GM19025 (cell line): ENCODE data around the gene NSMCE1.
"Not testable (repeated sequence)": the region's sequence is repeated elsewhere in the genome, so short reads cannot be mapped to it uniquely, and the experiment has no call there.

Source experiments
- ATAC-seq: cut with Tn5 transposase; IDR thresholded peaks from one replicate; pipeline ENCODE4 v1.9.1; 2021; ENCODE audit warnings: mild to moderate bottlenecking, low read depth, moderate library complexity; ENCODE audit not compliant: unreplicated experiment

The NSMCE1 gene

DNA sequence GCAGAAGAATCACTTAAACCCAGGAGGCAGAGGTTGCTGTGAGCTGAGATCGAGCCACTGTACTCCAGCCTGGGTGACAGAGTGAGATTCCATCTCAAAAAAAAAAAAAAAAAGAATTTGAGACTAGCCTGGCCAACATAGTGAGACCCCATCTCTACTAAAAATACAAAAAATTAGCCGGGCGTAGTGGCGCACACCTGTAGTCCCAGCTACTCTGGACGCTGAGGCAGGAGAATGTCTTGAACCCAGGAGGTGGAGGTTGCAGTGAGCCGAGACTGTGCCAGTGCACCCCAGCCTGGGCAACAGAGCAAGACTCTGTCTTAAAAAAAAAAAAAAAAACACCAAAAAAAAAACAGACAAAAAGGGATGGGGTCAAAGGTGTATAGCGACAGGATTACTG is 4.1 kb upstream of the NSMCE1 start:
- not testable (repeated sequence) for ATAC-seq

DNA sequence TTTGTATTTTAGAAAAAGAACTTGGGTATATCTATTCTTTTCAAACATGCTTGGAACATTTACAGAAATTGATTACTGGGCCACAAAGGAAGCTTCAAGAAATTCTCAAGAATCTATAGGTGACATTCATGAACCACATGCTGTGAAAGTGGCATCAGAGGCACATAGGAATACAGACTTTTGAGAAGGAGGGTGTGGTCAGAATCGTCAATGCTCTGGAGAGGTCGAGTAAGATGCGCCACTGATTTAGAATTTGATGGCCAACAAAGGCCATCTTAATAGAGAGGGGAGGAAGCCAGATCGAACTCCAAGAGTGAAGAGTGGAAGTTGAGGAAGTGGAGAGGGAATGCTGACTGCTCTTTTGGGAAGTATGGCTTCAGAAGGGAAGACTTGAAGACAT is 3.5 kb upstream of the NSMCE1 start:
- ATAC-seq = no peak

DNA sequence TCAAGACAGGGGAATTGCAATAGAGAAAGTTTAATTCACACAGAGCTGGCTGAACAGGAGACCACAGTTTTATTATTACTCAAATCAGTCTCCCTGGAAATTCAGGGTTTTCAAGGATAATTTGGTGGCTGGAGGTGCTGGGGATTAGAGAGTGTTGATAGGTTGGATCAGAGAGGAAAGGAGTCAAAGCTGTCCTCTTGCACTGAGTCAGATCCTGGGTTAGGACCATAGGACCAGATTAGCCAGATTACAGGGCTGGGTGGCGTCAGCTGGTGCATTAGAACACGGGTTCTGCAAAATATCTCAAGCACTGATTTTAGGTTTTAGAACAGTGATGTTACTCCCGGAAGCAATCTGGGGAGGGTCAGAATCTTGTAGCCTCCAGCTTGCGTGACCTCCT is 1.8 kb upstream of the NSMCE1 start:
- no peak for ATAC-seq

DNA sequence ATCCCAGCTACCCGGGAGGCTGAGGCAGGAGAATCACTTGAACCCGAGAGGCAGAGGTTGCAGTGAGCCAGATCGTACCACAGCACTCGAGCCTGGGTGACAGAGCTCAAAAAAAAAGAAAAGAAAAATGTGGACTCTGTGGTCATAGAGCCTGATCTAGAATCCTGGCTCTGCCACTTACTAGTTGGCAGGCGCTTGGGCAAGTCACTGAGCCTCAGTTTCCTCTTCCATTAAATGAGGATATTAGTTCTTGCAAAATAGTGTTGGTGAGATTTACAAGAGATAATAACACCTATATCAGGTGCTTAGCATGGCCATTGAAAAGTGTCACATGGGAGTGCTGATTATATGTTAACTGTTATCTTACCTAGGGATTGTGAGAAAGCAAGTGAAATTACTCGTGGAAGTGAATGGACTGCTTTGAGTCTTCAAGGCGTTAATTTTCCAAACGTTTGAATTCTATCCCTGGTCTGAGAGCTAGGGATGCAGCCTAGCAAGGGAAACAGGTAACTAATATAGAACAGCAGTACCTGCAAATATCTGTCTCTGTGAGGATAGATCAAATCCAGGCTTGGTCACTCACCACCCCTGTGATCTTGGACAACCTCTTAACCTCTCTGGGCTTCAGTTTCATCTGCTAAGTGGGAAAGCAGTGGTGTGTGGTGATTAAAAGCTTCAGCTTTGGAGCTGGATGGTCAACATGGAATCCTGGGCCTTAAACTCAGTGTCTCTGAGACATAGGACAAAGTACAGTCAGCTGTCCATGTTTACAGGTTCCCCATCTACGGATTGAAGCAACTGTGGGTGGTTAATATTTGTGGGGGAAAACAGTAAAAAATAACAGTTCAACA is 953 bp upstream of the NSMCE1 start:
- no peak for ATAC-seq

DNA sequence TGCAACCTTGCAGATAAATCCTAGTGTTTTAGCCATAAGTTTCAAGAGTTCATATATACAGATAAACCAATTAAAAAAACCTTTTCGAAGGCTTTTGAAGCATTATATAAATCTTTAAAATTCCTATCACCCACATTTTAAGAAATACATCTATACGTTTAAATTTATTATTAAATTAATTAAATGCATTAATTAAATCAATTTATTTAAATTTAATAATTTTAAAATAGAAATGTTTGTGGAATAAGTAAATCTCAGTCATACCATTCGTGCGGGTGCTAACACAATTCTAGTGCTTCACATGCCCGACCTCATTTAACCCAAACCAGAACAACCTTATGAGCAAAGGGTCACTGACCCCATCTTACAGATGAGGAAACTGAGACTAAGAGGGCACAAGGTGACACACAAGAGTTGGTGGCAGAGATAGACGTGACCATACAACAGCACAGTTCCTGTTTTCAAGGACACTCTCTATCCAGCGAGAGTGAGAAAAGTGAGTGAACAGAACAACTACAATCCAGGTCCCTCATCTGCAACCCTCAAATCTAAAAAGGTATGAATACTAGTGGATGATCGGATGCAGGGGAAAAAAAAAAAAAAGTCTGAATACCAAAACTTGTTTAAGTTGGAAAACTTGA is 1.4 kb downstream of the NSMCE1 start:
- no peak for ATAC-seq

DNA sequence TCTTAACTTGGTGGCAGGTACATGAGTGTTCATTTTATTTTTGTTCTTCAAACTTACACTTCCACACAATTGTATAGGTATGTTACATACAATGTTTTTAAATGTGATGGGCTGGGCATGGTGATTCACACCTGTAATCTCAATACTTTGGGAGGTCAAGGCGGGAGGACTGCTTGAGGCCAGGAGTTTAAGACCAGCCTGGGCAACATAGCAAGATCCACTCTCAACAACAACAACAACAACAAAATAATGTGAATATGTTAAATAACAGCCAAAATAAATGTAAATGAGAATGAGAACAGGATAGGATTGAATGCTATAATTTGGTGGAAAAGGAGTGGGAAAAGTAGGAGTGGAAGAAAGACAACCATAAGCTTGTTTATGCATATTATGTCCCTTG is 2.6 kb downstream of the NSMCE1 start:
- no peak for ATAC-seq

DNA sequence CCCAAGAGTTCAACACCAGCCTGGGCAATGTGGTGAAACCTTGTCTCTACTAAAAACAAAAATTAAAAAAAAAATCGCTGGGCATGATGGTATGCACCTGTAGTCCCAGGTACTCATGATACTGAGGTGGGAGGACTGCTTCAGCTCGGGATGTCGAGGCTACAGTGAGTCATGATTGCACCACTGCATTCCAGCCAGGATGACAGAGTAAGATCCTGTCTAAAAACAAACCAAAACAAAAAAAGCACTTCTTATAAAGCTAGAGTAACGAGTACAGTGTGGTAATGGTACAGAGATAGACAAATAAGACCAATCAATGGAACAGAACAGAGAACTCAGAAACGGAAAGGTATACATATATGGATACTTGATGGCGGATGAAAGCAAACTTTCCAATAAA is 4.4 kb downstream of the NSMCE1 start:
- ATAC-seq = no peak

DNA sequence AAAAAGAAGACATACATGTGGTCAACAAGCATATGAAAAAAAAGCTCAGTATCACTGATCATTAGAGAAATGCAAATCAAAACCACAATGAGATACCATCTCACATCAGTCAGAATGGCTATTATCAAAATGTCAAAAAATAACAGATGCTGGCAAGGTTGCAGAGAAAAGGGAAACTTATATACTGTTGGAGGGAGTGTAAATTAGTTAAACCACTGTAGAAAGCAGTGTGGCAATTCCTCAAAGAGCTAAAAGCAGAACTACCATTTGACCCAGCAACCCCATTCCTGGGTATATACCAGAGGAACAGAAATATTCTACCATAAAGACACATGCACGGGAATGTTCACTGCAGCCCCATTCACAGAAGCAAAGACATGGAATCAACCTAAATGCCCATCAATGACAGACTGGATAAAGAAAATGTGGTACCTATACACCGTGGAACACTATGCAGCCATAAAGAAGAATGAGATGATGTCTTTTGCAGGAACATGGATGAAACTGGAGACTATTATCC is 5.6 kb downstream of the NSMCE1 start:
- ATAC-seq = not testable (repeated sequence)

- no peak for ATAC-seq
Observed at GRCh38 chr16:27259710-27260109, 8.9 kb downstream of the NSMCE1 start.

DNA sequence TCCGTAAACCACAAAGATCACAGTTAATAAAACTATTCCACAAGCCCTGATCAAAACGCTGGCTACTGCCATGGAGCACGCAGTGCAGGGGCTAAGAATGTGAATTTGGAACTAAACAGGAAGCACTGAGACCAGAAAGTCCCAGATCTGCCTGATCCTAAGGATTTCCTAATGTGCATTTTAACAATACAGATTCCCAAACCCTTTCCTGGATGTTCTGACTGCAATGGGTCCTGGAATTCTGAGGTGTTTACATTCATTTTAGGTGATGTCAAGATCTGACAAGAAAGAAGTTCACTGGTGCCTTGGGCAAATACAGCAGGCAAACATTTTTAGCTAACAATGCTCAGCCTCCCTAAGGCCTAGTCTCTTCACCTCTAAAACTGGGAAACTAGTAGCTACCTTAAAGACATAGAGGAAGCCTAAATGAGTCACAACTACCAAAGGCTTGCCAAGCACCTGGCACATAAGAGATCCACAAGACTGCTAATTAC is 10.3 kb downstream of the NSMCE1 start:
- ATAC-seq = no peak

DNA sequence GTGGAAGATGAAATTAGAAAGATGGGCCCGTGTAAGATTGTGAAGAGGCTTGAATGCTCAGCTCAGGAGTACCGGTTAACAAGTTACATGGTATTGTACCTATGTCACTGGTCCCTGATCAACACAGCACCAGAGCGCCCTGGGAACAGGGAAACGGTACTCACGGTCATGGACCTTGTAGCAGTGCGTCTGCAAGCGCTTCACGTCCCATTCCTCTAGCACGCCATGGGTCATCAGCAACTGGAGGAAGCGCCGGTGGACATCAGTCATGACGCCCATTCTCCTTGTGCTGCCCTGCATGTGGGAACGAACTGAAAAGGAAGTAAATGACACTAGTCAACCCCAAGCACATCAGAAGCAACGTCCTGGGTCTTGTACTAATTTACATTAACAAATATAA is 11.3 kb downstream of the NSMCE1 start:
- ATAC-seq = no peak

- no peak for ATAC-seq
Observed at GRCh38 chr16:27256861-27257260, 11.7 kb downstream of the NSMCE1 start.

DNA sequence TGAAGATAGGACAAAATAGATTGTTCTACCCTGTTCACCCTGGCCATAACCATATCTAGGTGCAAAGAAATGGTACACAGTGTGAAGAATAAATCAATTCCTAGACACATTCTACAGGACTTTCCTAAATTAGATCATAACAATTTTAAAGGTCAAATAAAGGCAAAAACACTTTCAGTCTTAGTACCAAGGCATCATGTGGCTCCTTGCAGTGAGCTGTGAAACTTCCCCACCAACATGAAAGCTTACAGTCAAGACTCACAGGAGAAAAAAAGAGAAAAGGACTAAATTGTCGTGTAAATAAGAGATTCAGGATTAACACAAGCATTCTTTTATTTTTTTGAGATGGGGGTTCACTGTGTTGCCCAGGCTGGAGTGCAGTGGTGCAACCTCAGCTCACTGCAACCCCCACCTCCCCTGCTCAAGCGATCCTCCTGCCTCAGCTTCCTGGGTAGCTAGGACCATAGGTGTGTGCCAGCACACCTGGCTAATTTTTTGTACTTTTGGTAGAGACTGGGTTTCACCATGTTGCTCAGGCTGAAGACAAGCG is 14.2 kb downstream of the NSMCE1 start:
- ATAC-seq = peak; percentile 68

DNA sequence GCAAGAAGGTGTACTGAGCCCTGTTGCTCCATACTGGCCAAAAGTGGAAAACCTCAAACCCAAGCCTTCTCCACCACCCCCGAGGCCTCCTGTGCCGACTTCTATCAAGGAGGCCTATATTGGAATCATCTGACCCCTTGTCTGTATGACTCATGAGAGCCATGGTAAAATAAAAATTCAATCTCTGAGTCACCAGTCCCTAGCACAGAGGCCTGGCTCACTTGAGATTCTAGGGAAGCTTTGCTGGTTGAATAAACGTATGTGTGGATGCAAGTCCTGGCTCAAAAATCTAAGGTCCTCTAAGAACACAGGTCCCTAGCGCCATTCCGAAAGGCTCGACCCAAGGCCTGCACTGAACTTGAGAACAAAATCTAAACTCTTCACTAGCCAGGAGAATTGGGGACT is 15.0 kb downstream of the NSMCE1 start:
- no peak for ATAC-seq

DNA sequence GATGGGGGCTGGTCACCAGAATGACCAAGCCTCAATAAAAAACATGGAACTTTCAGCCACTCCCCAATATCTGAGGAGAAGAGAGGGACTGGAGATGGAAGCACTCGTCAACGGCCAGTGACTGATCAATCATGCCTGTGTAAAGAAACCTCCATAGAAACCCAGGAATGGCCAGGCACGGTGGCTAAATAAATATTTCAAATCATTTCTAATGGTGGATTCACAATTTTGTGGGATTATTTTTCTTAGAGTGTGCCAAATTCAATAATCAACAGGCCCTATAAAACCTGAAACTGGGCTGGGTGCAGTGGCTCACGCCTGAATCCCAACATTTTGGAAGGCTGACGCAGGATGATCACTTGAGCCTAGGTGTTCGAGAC is 16.4 kb downstream of the NSMCE1 start:
- ATAC-seq = no peak

- ATAC-seq = no peak
Observed at GRCh38 chr16:27251541-27252205, 16.9 kb downstream of the NSMCE1 start.

DNA sequence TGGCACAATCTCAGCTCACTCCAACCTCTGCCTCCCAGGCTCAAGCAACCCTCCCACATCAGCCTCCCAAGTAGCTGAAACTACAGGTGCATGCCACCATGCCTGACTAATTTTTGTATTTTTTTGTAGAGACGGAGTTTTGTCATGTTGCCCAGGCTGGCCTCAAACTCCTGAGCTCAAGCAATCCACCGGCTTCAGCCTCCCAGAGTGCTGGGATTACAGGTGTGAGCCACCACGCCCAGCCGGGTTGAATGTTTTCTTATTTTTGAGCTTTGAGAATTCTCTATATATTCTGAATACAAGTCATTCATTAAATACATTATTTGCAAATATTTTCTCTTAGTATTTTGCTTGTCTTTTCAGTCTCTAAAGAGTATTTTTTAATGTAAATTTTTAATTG is 19.7 kb downstream of the NSMCE1 start:
- not testable (repeated sequence) for ATAC-seq

DNA sequence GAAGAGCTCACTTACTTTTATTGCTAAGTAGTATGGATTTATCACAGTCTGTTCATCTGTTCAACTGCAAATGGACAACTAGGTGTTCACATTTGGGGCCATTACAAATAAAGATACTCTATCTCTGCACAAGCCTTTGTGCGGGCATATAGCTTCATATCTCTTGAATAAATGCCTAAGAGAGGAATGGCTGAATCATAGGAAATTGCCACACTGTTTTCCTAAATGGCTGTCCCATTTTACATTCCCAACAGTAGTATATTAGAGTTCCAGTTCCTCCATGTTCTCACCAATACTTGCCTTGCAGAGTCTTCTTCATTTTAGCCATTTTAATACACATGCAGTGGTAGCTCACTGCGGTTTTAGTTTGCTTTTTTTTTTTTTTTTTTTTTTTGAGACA is 20.5 kb downstream of the NSMCE1 start:
- ATAC-seq = no peak

DNA sequence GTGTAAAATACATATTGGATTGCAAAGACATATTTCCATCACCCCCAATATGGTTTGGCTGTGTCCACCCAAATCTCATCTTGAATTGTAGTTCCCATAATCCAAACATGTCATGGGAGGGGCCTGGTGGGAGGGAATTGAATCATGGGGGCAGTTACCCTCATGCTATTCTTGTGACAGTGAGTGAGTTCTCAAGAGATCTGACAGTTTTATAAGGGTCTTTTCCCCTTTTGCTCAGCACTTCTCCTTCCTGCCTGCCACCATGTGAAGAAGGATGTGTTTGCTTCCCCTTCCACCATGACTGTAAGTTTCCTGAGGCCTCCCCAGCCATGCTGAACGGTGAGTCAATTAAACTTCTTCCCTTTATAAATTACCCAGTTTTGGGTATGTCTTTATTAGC is 21.5 kb downstream of the NSMCE1 start:
- ATAC-seq = not testable (repeated sequence)

- no peak for ATAC-seq
Observed at GRCh38 chr16:27246439-27246838, 22.1 kb downstream of the NSMCE1 start.
